Keratinocyte (primary cell): ENCODE data around the gene PLEKHB2.

Experiments
- EZH2 ChIP-seq: IDR thresholded peaks from one replicate; pipeline ENCODE4 v1.6.1; 2012; ENCODE audit warnings: inconsistent platforms, mild to moderate bottlenecking, low read length, moderate library complexity
- TF ChIP-seq, protein P1 (sequence below), 3 experiments: IDR thresholded peaks in 1 of 3; conservative IDR thresholded peaks in 1 of 3; optimal IDR thresholded peaks in 1 of 3; 2 replicates in 2 of 3; 3 replicates in 1 of 3; pipeline versions ENCODE3 to v1.5.1; 2011; ENCODE audit warnings: low read length in 3 of 3, mild to moderate bottlenecking in 3 of 3, moderate library complexity in 2 of 3, control low read depth in 1 of 3, inconsistent platforms in 1 of 3; ENCODE audit not compliant: insufficient read depth in 2 of 3; ENCODE audit errors: extremely low read depth in 1 of 3

- TF ChIP-seq, protein P1, sequence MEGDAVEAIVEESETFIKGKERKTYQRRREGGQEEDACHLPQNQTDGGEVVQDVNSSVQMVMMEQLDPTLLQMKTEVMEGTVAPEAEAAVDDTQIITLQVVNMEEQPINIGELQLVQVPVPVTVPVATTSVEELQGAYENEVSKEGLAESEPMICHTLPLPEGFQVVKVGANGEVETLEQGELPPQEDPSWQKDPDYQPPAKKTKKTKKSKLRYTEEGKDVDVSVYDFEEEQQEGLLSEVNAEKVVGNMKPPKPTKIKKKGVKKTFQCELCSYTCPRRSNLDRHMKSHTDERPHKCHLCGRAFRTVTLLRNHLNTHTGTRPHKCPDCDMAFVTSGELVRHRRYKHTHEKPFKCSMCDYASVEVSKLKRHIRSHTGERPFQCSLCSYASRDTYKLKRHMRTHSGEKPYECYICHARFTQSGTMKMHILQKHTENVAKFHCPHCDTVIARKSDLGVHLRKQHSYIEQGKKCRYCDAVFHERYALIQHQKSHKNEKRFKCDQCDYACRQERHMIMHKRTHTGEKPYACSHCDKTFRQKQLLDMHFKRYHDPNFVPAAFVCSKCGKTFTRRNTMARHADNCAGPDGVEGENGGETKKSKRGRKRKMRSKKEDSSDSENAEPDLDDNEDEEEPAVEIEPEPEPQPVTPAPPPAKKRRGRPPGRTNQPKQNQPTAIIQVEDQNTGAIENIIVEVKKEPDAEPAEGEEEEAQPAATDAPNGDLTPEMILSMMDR (optimal IDR thresholded peaks at IDR 0.05 in 1 of 3, IDR thresholded peaks at IDR 0.05 in 1 of 3, conservative IDR thresholded peaks at IDR 0.05 in 1 of 3; ENCODE audit: extremely low read depth in 1 of 3, insufficient read depth in 2 of 3, low read length in 3 of 3) = no peak
- no peak for TF ChIP-seq EZH2
These were observed 51.5 kb downstream of the PLEKHB2 start for GRCh38 chr2:131156452-131157149.
